ENCODE data around the gene HPCAL1. TPM values are rescaled to one million over a fixed set of nuclear protein-coding genes. Genes with fewer than 3 reads are reported as not detected.

Gene HPCAL1
- total and polyA plus RNA-seq, 2 experiments from 2014 or later, result 8.3 to 25.4 TPM

GRCh38 chr2:10353931-10354330, 51.2 kb downstream of the HPCAL1 start:
- TF ChIP-seq CREB1 (CRISPR knock-in tag; IDR thresholded peaks at IDR 0.05; ENCODE audit: low read depth), result no peak
- TF ChIP-seq, protein P1, sequence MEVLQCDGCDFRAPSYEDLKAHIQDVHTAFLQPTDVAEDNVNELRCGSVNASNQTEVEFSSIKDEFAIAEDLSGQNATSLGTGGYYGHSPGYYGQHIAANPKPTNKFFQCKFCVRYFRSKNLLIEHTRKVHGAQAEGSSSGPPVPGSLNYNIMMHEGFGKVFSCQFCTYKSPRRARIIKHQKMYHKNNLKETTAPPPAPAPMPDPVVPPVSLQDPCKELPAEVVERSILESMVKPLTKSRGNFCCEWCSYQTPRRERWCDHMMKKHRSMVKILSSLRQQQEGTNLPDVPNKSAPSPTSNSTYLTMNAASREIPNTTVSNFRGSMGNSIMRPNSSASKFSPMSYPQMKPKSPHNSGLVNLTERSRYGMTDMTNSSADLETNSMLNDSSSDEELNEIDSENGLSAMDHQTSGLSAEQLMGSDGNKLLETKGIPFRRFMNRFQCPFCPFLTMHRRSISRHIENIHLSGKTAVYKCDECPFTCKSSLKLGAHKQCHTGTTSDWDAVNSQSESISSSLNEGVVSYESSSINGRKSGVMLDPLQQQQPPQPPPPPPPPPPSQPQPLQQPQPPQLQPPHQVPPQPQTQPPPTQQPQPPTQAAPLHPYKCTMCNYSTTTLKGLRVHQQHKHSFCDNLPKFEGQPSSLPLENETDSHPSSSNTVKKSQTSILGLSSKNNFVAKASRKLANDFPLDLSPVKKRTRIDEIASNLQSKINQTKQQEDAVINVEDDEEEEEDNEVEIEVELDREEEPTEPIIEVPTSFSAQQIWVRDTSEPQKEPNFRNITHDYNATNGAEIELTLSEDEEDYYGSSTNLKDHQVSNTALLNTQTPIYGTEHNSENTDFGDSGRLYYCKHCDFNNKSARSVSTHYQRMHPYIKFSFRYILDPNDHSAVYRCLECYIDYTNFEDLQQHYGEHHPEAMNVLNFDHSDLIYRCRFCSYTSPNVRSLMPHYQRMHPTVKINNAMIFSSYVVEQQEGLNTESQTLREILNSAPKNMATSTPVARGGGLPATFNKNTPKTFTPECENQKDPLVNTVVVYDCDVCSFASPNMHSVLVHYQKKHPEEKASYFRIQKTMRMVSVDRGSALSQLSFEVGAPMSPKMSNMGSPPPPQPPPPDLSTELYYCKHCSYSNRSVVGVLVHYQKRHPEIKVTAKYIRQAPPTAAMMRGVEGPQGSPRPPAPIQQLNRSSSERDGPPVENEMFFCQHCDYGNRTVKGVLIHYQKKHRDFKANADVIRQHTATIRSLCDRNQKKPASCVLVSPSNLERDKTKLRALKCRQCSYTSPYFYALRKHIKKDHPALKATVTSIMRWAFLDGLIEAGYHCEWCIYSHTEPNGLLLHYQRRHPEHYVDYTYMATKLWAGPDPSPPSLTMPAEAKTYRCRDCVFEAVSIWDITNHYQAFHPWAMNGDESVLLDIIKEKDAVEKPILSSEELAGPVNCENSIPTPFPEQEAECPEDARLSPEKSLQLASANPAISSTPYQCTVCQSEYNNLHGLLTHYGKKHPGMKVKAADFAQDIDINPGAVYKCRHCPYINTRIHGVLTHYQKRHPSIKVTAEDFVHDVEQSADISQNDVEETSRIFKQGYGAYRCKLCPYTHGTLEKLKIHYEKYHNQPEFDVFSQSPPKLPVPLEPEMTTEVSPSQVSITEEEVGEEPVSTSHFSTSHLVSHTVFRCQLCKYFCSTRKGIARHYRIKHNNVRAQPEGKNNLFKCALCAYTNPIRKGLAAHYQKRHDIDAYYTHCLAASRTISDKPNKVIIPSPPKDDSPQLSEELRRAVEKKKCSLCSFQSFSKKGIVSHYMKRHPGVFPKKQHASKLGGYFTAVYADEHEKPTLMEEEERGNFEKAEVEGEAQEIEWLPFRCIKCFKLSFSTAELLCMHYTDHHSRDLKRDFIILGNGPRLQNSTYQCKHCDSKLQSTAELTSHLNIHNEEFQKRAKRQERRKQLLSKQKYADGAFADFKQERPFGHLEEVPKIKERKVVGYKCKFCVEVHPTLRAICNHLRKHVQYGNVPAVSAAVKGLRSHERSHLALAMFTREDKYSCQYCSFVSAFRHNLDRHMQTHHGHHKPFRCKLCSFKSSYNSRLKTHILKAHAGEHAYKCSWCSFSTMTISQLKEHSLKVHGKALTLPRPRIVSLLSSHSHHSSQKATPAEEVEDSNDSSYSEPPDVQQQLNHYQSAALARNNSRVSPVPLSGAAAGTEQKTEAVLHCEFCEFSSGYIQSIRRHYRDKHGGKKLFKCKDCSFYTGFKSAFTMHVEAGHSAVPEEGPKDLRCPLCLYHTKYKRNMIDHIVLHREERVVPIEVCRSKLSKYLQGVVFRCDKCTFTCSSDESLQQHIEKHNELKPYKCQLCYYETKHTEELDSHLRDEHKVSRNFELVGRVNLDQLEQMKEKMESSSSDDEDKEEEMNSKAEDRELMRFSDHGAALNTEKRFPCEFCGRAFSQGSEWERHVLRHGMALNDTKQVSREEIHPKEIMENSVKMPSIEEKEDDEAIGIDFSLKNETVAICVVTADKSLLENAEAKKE (CRISPR knock-in tag; IDR thresholded peaks at IDR 0.05), result no peak
- no peak for TF ChIP-seq STAT1 (IDR thresholded peaks at IDR 0.05; ENCODE audit: unreplicated experiment)
- H3K9me3 Mint-ChIP-seq, result no peaks in the 10 kb centered on the region

DNA sequence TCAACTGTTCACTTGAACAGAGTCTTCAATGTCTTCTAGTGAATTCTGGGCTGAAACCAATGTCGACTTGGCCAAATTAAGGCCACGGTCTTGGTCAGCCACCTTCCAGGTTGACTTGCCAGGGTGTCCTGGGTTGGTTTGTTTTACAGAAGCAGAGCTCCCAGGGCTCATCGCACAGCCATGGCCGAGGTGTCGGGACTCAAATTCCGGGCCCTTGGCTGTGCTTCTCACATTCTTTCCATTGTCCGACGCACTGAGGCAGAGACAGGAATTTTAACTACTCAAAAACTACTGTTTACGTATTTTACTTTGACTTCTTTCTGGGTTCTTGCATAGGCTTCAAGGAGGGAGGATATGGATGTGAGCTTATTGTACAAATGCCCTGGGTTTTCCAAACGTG, 51.7 kb downstream of the HPCAL1 start:
- no peaks in the 10 kb centered on the region for H3F3A ChIP-seq (replicated peaks; ENCODE audit: low read depth)
- no peaks in the 10 kb centered on the region for H3K79me2 ChIP-seq (replicated peaks; ENCODE audit: insufficient read depth)
- H3K4me1 ChIP-seq (ENCODE audit: insufficient read depth), result no peaks in the 10 kb centered on the region
- Mint-ChIP-seq H3K27me3 (ENCODE audit: insufficient read depth, low read depth, poor library complexity) (no peaks in the 10 kb centered on the region), H3K9me3 (no peaks in the 10 kb centered on the region), H3K27ac (no peak overlapping the region), H3K36me3 (ENCODE audit: low read depth) (no peaks in the 10 kb centered on the region), H3K4me1 (peaks cover 5% of the 10 kb centered on the region), H3K4me3 (no peak overlapping the region)
- no peaks in the 10 kb centered on the region; the same call in 1 of the 2 replicates for H4K20me1 ChIP-seq (replicated peaks; ENCODE audit: insufficient read depth)
- no peaks in the 10 kb centered on the region for H3K9me2 ChIP-seq (ENCODE audit: insufficient read depth)
- DNase-seq (ENCODE audit: low spot score) (no peak), ATAC-seq (no peak)
- H2AFZ ChIP-seq, result no peak overlapping the region
- no peak overlapping the region for H3K4me3 ChIP-seq
- H3K27me3 ChIP-seq (ENCODE audit: insufficient read depth), result no peaks in the 10 kb centered on the region
- H3K36me3 ChIP-seq (ENCODE audit: insufficient read depth), result no peaks in the 10 kb centered on the region
- H3K27ac ChIP-seq (ENCODE audit: low read depth), result no peak overlapping the region
- H3K4me2 ChIP-seq, result no peak overlapping the region
- TF ChIP-seq EZH2 (IDR thresholded peaks at IDR 0.05; ENCODE audit: low read depth, unreplicated experiment), result no peak
- no peak for TF ChIP-seq ZNF331 (CRISPR knock-in tag; IDR thresholded peaks at IDR 0.05; ENCODE audit: low read depth)
- no peak for TF ChIP-seq CTCF (conservative IDR thresholded peaks at IDR 0.05; ENCODE audit: low read depth in 2 of 2)
- no peak for TF ChIP-seq EZH2phosphoT487 (IDR thresholded peaks at IDR 0.05; ENCODE audit: unreplicated experiment)
- TF ChIP-seq CREB1 (CRISPR knock-in tag; IDR thresholded peaks at IDR 0.05; ENCODE audit: low read depth), result no peak
- no peak for TF ChIP-seq STAT1 (IDR thresholded peaks at IDR 0.05; ENCODE audit: unreplicated experiment)
- no peak for TF ChIP-seq NANOG (IDR thresholded peaks at IDR 0.05; ENCODE audit: borderline replicate concordance)

More at GRCh38 chr2:10353931-10354330, 51.2 kb downstream of the HPCAL1 start:
- H3K9me2 ChIP-seq (ENCODE audit: insufficient read depth), result no peaks in the 10 kb centered on the region
- Mint-ChIP-seq H3K27me3 (ENCODE audit: insufficient read depth, low read depth, poor library complexity) (no peaks in the 10 kb centered on the region), H3K36me3 (ENCODE audit: low read depth) (no peaks in the 10 kb centered on the region), H3K4me3 (no peak overlapping the region), H3K4me1 (peaks cover 5% of the 10 kb centered on the region), H3K27ac (no peak overlapping the region)
- no peaks in the 10 kb centered on the region for H3F3A ChIP-seq (replicated peaks; ENCODE audit: low read depth)
- H3K27ac ChIP-seq (ENCODE audit: low read depth), result no peak overlapping the region
- H3K36me3 ChIP-seq (ENCODE audit: insufficient read depth), result no peaks in the 10 kb centered on the region
- H3K4me1 ChIP-seq (ENCODE audit: insufficient read depth), result no peaks in the 10 kb centered on the region
- no peak for ATAC-seq
- no peaks in the 10 kb centered on the region; the same call in 1 of the 2 replicates for H4K20me1 ChIP-seq (replicated peaks; ENCODE audit: insufficient read depth)
- no peak overlapping the region for H3K4me3 ChIP-seq
- H2AFZ ChIP-seq, result no peak overlapping the region
- no peak for DNase-seq (ENCODE audit: low spot score)
- H3K27me3 ChIP-seq (ENCODE audit: insufficient read depth), result no peaks in the 10 kb centered on the region
- no peaks in the 10 kb centered on the region for H3K79me2 ChIP-seq (replicated peaks; ENCODE audit: insufficient read depth)
- no peak overlapping the region for H3K4me2 ChIP-seq

Data from GM23338 (cell line).